H1 (cell line): ENCODE results near the gene UVSSA. TPM values are rescaled to one million over a fixed set of nuclear protein-coding genes. Genes with fewer than 3 reads are reported as not detected.

ENCODE experiments used
- FOSL1 ChIP-seq: IDR thresholded peaks from 2 replicates; pipeline ENCODE4 v1.6.1; 2011; ENCODE audit warnings: mild to moderate bottlenecking, low read depth, low read length, moderate library complexity; ENCODE audit not compliant: insufficient read depth
- HDAC2 ChIP-seq, 2 experiments: fragments of 300-600 bp in 1 of 2; sonication (generic) in 1 of 2; IDR thresholded peaks; 2 replicates each; pipeline ENCODE4 v1.6.1; 2011 to 2012; ENCODE audit warnings: low read depth in 2 of 2, low read length in 2 of 2, mild to moderate bottlenecking in 2 of 2, moderate library complexity in 2 of 2, borderline replicate concordance in 1 of 2, inconsistent platforms in 1 of 2
- JUN ChIP-seq: IDR thresholded peaks from 2 replicates; pipeline ENCODE4 v1.6.1; 2011; ENCODE audit warnings: low read depth, mild to moderate bottlenecking, improper control_type of control experiment, low read length
- KDM1A ChIP-seq: fragments of 200-600, 300-600 bp; sonication (generic); IDR thresholded peaks from 2 replicates; pipeline ENCODE4 v1.7.1; 2016; ENCODE audit warnings: mild to moderate bottlenecking, low read length, borderline replicate concordance
- SIX5 ChIP-seq: IDR thresholded peaks from 2 replicates; pipeline ENCODE4 v1.6.1; 2011; ENCODE audit warnings: mild to moderate bottlenecking, low read depth, low read length
- SP1 ChIP-seq: IDR thresholded peaks from 2 replicates; pipeline ENCODE4 v1.6.1; 2011; ENCODE audit warnings: low read depth, low read length
- polyA plus RNA-seq, 7 experiments: library from polyadenylated mRNA; depleted of rRNA in 3 of 7; stranded (reverse) in 5 of 7; unstranded in 2 of 7; fragments of >200 nt in 5 of 7; fragments of 200-250 nt in 2 of 7; gene quantifications; 1 replicate in 5 of 7; 2 replicates in 1 of 7; 4 replicates in 1 of 7; pipeline versions ENCODE4 v1.2.1 to v1.2.3, GENCODE V29; 2011 to 2013; ENCODE audit warnings: missing spikeins in 2 of 7, mixed read lengths in 2 of 7
- total RNA-seq: library from RNA; stranded (reverse); fragmentation: NEBNext Ultra II Directional; extraction: Animal tissue kit (Norgen Biotek cat#: 25700); gene quantifications from 2 replicates; pipeline ENCODE4 v1.2.1, GENCODE V29; 2021
- TF ChIP-seq, protein P1 (sequence below): fragments of 300-600 bp; sonication (generic); IDR thresholded peaks from 2 replicates; pipeline ENCODE4 v1.7.1; 2012; ENCODE audit warnings: low read length, moderate library complexity, mild to moderate bottlenecking, inconsistent platforms; ENCODE audit not compliant: insufficient replicate concordance
- TF ChIP-seq, protein P2 (sequence below): IDR thresholded peaks from 2 replicates; pipeline ENCODE4 v1.6.1; 2011; ENCODE audit warnings: low read depth, mild to moderate bottlenecking, low read length; ENCODE audit not compliant: insufficient read depth
- TF ChIP-seq, protein P3 (sequence below): IDR thresholded peaks from 2 replicates; pipeline ENCODE4 v1.6.1; 2012; ENCODE audit warnings: inconsistent platforms

The UVSSA gene
- total and polyA plus RNA-seq, 2 of the 8 experiments (the other 6 are each of a cell fraction or from before 2014, with no cell fraction given): 14.5 to 19.4 TPM

DNA sequence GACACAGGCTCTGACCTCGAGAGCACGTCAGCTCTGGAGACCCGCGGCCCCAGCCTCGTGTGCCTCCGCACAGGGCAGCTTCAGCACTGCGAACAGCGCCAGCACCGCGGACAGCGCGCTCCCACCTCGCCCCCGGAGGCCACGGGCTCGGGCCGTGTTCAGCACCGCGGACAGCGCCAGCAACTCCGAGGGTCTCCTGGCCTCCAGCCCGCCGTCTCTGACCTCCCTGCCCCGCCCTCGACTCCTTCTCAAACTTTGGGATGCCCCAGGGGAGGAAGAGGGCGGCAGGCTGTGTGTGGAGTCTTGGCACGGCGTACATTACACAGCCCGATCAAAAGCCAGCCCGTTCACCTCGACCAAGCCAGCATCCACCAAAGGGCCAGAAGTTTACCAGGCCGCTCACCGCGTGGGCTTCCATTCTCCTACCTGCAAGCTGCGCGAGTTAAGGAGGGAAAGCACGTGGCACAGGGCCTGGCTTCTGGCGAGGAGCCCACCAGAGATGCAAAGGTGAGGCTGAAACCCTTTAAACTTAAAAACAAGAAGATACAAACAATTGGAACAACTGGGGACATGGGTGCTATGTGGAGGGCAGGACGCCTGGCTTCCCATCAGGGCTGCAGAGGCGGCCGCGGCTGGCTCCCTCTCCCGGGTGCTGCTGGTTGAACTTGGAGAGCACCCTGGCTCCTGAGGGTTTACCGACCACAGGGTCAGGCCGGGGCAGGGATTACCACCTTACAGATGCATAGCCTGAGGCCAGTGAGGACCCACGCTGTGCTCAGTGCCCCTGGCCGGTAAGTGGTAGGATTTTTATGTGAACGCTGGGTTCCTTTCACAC is 63.7 kb downstream of the UVSSA start (continued):
- TF ChIP-seq, protein P1, sequence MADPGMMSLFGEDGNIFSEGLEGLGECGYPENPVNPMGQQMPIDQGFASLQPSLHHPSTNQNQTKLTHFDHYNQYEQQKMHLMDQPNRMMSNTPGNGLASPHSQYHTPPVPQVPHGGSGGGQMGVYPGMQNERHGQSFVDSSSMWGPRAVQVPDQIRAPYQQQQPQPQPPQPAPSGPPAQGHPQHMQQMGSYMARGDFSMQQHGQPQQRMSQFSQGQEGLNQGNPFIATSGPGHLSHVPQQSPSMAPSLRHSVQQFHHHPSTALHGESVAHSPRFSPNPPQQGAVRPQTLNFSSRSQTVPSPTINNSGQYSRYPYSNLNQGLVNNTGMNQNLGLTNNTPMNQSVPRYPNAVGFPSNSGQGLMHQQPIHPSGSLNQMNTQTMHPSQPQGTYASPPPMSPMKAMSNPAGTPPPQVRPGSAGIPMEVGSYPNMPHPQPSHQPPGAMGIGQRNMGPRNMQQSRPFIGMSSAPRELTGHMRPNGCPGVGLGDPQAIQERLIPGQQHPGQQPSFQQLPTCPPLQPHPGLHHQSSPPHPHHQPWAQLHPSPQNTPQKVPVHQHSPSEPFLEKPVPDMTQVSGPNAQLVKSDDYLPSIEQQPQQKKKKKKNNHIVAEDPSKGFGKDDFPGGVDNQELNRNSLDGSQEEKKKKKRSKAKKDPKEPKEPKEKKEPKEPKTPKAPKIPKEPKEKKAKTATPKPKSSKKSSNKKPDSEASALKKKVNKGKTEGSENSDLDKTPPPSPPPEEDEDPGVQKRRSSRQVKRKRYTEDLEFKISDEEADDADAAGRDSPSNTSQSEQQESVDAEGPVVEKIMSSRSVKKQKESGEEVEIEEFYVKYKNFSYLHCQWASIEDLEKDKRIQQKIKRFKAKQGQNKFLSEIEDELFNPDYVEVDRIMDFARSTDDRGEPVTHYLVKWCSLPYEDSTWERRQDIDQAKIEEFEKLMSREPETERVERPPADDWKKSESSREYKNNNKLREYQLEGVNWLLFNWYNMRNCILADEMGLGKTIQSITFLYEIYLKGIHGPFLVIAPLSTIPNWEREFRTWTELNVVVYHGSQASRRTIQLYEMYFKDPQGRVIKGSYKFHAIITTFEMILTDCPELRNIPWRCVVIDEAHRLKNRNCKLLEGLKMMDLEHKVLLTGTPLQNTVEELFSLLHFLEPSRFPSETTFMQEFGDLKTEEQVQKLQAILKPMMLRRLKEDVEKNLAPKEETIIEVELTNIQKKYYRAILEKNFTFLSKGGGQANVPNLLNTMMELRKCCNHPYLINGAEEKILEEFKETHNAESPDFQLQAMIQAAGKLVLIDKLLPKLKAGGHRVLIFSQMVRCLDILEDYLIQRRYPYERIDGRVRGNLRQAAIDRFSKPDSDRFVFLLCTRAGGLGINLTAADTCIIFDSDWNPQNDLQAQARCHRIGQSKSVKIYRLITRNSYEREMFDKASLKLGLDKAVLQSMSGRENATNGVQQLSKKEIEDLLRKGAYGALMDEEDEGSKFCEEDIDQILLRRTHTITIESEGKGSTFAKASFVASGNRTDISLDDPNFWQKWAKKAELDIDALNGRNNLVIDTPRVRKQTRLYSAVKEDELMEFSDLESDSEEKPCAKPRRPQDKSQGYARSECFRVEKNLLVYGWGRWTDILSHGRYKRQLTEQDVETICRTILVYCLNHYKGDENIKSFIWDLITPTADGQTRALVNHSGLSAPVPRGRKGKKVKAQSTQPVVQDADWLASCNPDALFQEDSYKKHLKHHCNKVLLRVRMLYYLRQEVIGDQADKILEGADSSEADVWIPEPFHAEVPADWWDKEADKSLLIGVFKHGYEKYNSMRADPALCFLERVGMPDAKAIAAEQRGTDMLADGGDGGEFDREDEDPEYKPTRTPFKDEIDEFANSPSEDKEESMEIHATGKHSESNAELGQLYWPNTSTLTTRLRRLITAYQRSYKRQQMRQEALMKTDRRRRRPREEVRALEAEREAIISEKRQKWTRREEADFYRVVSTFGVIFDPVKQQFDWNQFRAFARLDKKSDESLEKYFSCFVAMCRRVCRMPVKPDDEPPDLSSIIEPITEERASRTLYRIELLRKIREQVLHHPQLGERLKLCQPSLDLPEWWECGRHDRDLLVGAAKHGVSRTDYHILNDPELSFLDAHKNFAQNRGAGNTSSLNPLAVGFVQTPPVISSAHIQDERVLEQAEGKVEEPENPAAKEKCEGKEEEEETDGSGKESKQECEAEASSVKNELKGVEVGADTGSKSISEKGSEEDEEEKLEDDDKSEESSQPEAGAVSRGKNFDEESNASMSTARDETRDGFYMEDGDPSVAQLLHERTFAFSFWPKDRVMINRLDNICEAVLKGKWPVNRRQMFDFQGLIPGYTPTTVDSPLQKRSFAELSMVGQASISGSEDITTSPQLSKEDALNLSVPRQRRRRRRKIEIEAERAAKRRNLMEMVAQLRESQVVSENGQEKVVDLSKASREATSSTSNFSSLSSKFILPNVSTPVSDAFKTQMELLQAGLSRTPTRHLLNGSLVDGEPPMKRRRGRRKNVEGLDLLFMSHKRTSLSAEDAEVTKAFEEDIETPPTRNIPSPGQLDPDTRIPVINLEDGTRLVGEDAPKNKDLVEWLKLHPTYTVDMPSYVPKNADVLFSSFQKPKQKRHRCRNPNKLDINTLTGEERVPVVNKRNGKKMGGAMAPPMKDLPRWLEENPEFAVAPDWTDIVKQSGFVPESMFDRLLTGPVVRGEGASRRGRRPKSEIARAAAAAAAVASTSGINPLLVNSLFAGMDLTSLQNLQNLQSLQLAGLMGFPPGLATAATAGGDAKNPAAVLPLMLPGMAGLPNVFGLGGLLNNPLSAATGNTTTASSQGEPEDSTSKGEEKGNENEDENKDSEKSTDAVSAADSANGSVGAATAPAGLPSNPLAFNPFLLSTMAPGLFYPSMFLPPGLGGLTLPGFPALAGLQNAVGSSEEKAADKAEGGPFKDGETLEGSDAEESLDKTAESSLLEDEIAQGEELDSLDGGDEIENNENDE: no peak
- TF ChIP-seq SIX5: no peak
- TF ChIP-seq, protein P2, sequence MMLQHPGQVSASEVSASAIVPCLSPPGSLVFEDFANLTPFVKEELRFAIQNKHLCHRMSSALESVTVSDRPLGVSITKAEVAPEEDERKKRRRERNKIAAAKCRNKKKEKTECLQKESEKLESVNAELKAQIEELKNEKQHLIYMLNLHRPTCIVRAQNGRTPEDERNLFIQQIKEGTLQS: no peak
- peak; percentile 98 to 100 for TF ChIP-seq HDAC2 (IDR thresholded peaks at IDR 0.05; ENCODE audit: borderline replicate concordance in 1 of 2, low read depth in 2 of 2, low read length in 2 of 2)
- TF ChIP-seq, protein P3, sequence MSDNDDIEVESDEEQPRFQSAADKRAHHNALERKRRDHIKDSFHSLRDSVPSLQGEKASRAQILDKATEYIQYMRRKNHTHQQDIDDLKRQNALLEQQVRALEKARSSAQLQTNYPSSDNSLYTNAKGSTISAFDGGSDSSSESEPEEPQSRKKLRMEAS: peak; percentile 99
- no peak for TF ChIP-seq SP1
- no peak for TF ChIP-seq FOSL1
- TF ChIP-seq KDM1A: no peak
- no peak for TF ChIP-seq JUN
